Measurements from ENCODE around the gene TPCN1. TPM values are rescaled to one million over a fixed set of nuclear protein-coding genes. Genes with fewer than 3 reads are reported as not detected.

The TPCN1 gene
- total and polyA plus RNA-seq, 2 of the 13 experiments (the other 11 are each of a cell fraction or from before 2014, with no cell fraction given): 8.0 to 26.8 TPM

- TF ChIP-seq ZSCAN25 (CRISPR knock-in tag; IDR thresholded peaks at IDR 0.05) (no peak), CHD4 (IDR thresholded peaks at IDR 0.05; ENCODE audit: borderline replicate concordance, low read length) (no peak), MTA3 (CRISPR knock-in tag; IDR thresholded peaks at IDR 0.05) (no peak), POGK (CRISPR knock-in tag; conservative IDR thresholded peaks at IDR 0.05) (0 out of 2 replicates have a peak, but pooled peaks have one; percentile 28), ZNF710 (CRISPR knock-in tag; IDR thresholded peaks at IDR 0.05; ENCODE audit: borderline replicate concordance) (no peak), ZNF235 (CRISPR knock-in tag; IDR thresholded peaks at IDR 0.05; ENCODE audit: borderline replicate concordance) (no peak), ZNF34 (CRISPR knock-in tag; IDR thresholded peaks at IDR 0.05; ENCODE audit: borderline replicate concordance) (no peak), ZSCAN20 (CRISPR knock-in tag; IDR thresholded peaks at IDR 0.05; ENCODE audit: borderline replicate concordance) (no peak), ARID5B (CRISPR knock-in tag; IDR thresholded peaks at IDR 0.05) (0 out of 2 replicates have a peak, but pooled peaks have one; percentile 22), ZNF512B (CRISPR knock-in tag; IDR thresholded peaks at IDR 0.05; ENCODE audit: borderline replicate concordance) (no peak), HDAC6 (IDR thresholded peaks at IDR 0.05; ENCODE audit: low read depth, low read length) (no peak), TCF7 (IDR thresholded peaks at IDR 0.05; ENCODE audit: low read depth) (no peak), ZMYM3 (CRISPR knock-in tag; IDR thresholded peaks at IDR 0.05) (peak; percentile 79), DR1 (CRISPR knock-in tag; IDR thresholded peaks at IDR 0.05) (no peak), YY1 (IDR thresholded peaks at IDR 0.05; ENCODE audit: insufficient read depth, insufficient replicate concordance, low read depth, low read length) (no peak), AGO2 (optimal IDR thresholded peaks at IDR 0.05; ENCODE audit: low read depth, low read length) (peak; percentile 24), ZZZ3 (CRISPR knock-in tag; IDR thresholded peaks at IDR 0.05; ENCODE audit: borderline replicate concordance) (0 out of 2 replicates have a peak, but pooled peaks have one; percentile 35), RXRB (CRISPR knock-in tag; IDR thresholded peaks at IDR 0.05; ENCODE audit: borderline replicate concordance) (peak; percentile 26; the same call in 1 of the 2 replicates)
Observed at GRCh38 chr12:113186666-113187325, 34.5 kb upstream of the TPCN1 start (continued).
